SK-N-SH (cell line): ENCODE data around the gene RARG. TPM values are rescaled to one million over a fixed set of nuclear protein-coding genes. Genes with fewer than 3 reads are reported as not detected.

Source experiments
- CTCF ChIA-PET: fragments of 300-600, 350-600 bp; formaldehyde crosslinking; extraction: SDS; loops from one replicate; lab custom pipeline; 2021; lab: Yijun Ruan, JAX
- POLR2A ChIA-PET: fragments of 350-600 bp; sonication (Branson Sonifier 250); formaldehyde crosslinking; extraction: SDS; loops from one replicate; lab custom pipeline; 2020; ENCODE audit warnings: antibody characterized with exemption, inconsistent platforms; lab: Yijun Ruan, JAX
- DNase-seq: peaks from one replicate; pipeline ENCODE4 v3.0.0; 2012
- H2AFZ ChIP-seq: fragments of 200-600 bp; sonication (generic); 2 replicates; pipeline ENCODE4 v1.8.1; 2016; ENCODE audit warnings: antibody characterized with exemption, mild to moderate bottlenecking, low read depth
- H3F3A ChIP-seq: fragments of 200-600 bp; sonication (generic); replicated peaks from 2 replicates; pipeline ENCODE3; 2016; ENCODE audit warnings: antibody characterized with exemption, mild to moderate bottlenecking; ENCODE audit not compliant: insufficient read depth
- H3K27ac ChIP-seq, 2 experiments: fragments of 200-500 bp in 1 of 2; fragments of 200-600 bp in 1 of 2; sonication (Bioruptor generic) in 1 of 2; sonication (generic), shearing (Covaris generic) in 1 of 2; 2 replicates each; pipeline versions ENCODE4 v1.5.1 to v1.6.1; 2014 to 2016; ENCODE audit warnings: low read depth in 2 of 2, inconsistent platforms in 1 of 2, low read length in 1 of 2, mild to moderate bottlenecking in 1 of 2, mixed read lengths in 1 of 2
- H3K27me3 ChIP-seq: fragments of 200-600 bp; sonication (generic), shearing (Covaris generic); 2 replicates; pipeline ENCODE4 v1.6.1; 2016; ENCODE audit warnings: mixed run types; ENCODE audit not compliant: insufficient read depth
- H3K36me3 ChIP-seq, 2 experiments: fragments of 200-500 bp in 1 of 2; fragments of 200-600 bp in 1 of 2; sonication (Bioruptor generic) in 1 of 2; sonication (generic) in 1 of 2; replicated peaks in 1 of 2; 2 replicates each; pipeline versions ENCODE3 to v1.5.1; 2014 to 2016; ENCODE audit warnings: low read length in 1 of 2, mild to moderate bottlenecking in 1 of 2; ENCODE audit not compliant: insufficient read depth in 2 of 2, control insufficient read depth in 1 of 2
- H3K4me1 ChIP-seq, 2 experiments: fragments of 200-500 bp in 1 of 2; fragments of 200-600 bp in 1 of 2; sonication (Bioruptor generic) in 1 of 2; sonication (generic), shearing (Covaris generic) in 1 of 2; 2 replicates each; pipeline versions ENCODE4 v1.5.1 to v1.6.1; 2014 to 2016; ENCODE audit warnings: low read depth in 1 of 2, low read length in 1 of 2, mixed run types in 1 of 2; ENCODE audit not compliant: insufficient read depth in 2 of 2, control insufficient read depth in 1 of 2
- H3K4me2 ChIP-seq: fragments of 200-600 bp; sonication (generic), shearing (Covaris generic); 2 replicates; pipeline ENCODE4 v1.6.1; 2017; ENCODE audit warnings: mixed run types
- H3K4me3 ChIP-seq, 2 experiments: fragments of 200-500 bp in 1 of 2; fragments of 200-600 bp in 1 of 2; sonication (Bioruptor generic) in 1 of 2; sonication (generic), shearing (Covaris generic) in 1 of 2; 2 replicates each; pipeline versions ENCODE4 v1.5.1 to v1.8.1; 2014 to 2016; ENCODE audit warnings: low read depth in 2 of 2, inconsistent platforms in 1 of 2, low read length in 1 of 2, mild to moderate bottlenecking in 1 of 2, mixed read lengths in 1 of 2, moderate library complexity in 1 of 2
- H3K79me2 ChIP-seq: fragments of 200-600 bp; sonication (generic); 2 replicates; pipeline ENCODE4 v1.8.1; 2017; ENCODE audit warnings: mild to moderate bottlenecking; ENCODE audit not compliant: insufficient read depth
- H3K9ac ChIP-seq: fragments of 200-600 bp; sonication (generic); 2 replicates; pipeline ENCODE4 v1.6.1; 2017; ENCODE audit warnings: mixed run types
- H3K9me2 ChIP-seq: fragments of 200-600 bp; sonication (generic); 2 replicates; pipeline ENCODE4 v1.6.1; 2017; ENCODE audit warnings: mixed run types
- H3K9me3 ChIP-seq: fragments of 200-600 bp; sonication (generic); 2 replicates; pipeline ENCODE4 v1.6.1; 2017; ENCODE audit warnings: mixed run types, mild to moderate bottlenecking, moderate library complexity
- H4K20me1 ChIP-seq: fragments of 200-600 bp; sonication (generic); 2 replicates; pipeline ENCODE4 v1.6.1; 2017; ENCODE audit warnings: mild to moderate bottlenecking, mixed run types; ENCODE audit not compliant: insufficient read depth
- CHD2 ChIP-seq: fragments of 150-350 bp; IDR thresholded peaks from 2 replicates; pipeline ENCODE4 v1.6.1; 2018; ENCODE audit warnings: low read length; ENCODE audit not compliant: partially characterized antibody
- FOSL2 ChIP-seq: IDR thresholded peaks from 2 replicates; pipeline ENCODE4 v1.4.0; 2012; ENCODE audit warnings: low read depth, mild to moderate bottlenecking, moderate library complexity, borderline replicate concordance
- FOXM1 ChIP-seq: IDR thresholded peaks from 2 replicates; pipeline ENCODE4 v1.4.0; 2012; ENCODE audit warnings: low read depth, mild to moderate bottlenecking
- GABPA ChIP-seq: IDR thresholded peaks from 2 replicates; pipeline ENCODE4 v1.4.0; 2012; ENCODE audit warnings: low read depth, mild to moderate bottlenecking
- MEF2A ChIP-seq: IDR thresholded peaks from 2 replicates; pipeline ENCODE4 v1.4.0; 2012; ENCODE audit warnings: low read depth, borderline replicate concordance
- MXI1 ChIP-seq: IDR thresholded peaks from 2 replicates; pipeline ENCODE4 v1.6.1; 2012; ENCODE audit warnings: mild to moderate bottlenecking, low read depth, low read length, improper control_type of control experiment
- NRF1 ChIP-seq: IDR thresholded peaks from 2 replicates; pipeline ENCODE4 v1.6.1; 2012; ENCODE audit warnings: low read depth, mild to moderate bottlenecking, low read length
- POLR2AphosphoS5 ChIP-seq: IDR thresholded peaks from 2 replicates; pipeline ENCODE4 v1.6.1; 2012; ENCODE audit warnings: low read depth, low read length
- RCOR1 ChIP-seq: fragments of 150-350 bp; IDR thresholded peaks from 2 replicates; pipeline ENCODE4 v1.6.1; 2017; ENCODE audit warnings: antibody characterized with exemption, low read length
- SIN3A ChIP-seq: IDR thresholded peaks from 2 replicates; pipeline ENCODE4 v1.6.1; 2012; ENCODE audit warnings: low read depth, mild to moderate bottlenecking, low read length, moderate library complexity, borderline replicate concordance
- SMC3 ChIP-seq: IDR thresholded peaks from 2 replicates; pipeline ENCODE4 v1.6.1; 2012; ENCODE audit warnings: low read depth, low read length, improper control_type of control experiment
- TAF1 ChIP-seq: IDR thresholded peaks from 2 replicates; pipeline ENCODE4 v1.6.1; 2012; ENCODE audit warnings: low read depth, mild to moderate bottlenecking, low read length, moderate library complexity, borderline replicate concordance
- TCF12 ChIP-seq: IDR thresholded peaks from 2 replicates; pipeline ENCODE4 v1.4.0; 2012
- TEAD4 ChIP-seq: IDR thresholded peaks from 2 replicates; pipeline ENCODE4 v1.4.0; 2012; ENCODE audit warnings: mild to moderate bottlenecking, borderline replicate concordance; ENCODE audit not compliant: insufficient read depth
- YY1 ChIP-seq: IDR thresholded peaks from 2 replicates; pipeline ENCODE4 v1.4.0; 2012; ENCODE audit warnings: low read depth, mild to moderate bottlenecking
- WGBS: methylation state at CpG from one replicate; pipeline ENCODE4 v1.1.6; 2017; ENCODE audit warnings: low lambda C conversion rate; 5-methylcytosine and 5-hydroxymethylcytosine counted together
- polyA plus RNA-seq, 3 experiments: library from polyadenylated mRNA; depleted of rRNA; stranded (reverse); fragments of >200 nt; gene quantifications; 2 replicates each; pipeline ENCODE4 v1.2.3, GENCODE V29; 2012
- TF ChIP-seq, protein P1 (sequence below): fragments of 200-600 bp; sonication (generic); IDR thresholded peaks from 2 replicates; pipeline ENCODE4 v1.6.1; 2017; ENCODE audit warnings: antibody characterized with exemption, mild to moderate bottlenecking, moderate library complexity
- TF ChIP-seq, protein P2 (sequence below): fragments of 150-350 bp; IDR thresholded peaks from 2 replicates; pipeline ENCODE4 v1.6.1; 2017; ENCODE audit warnings: antibody characterized with exemption, low read length, low read depth, borderline replicate concordance
- TF ChIP-seq, protein P3 (sequence below): IDR thresholded peaks from 2 replicates; pipeline ENCODE4 v1.4.0; 2012; ENCODE audit warnings: low read depth, borderline replicate concordance

The RARG gene
- polyA plus RNA-seq, 1 of the 3 experiments (the other 2 are of a cell fraction) = 36.6 TPM

DNA sequence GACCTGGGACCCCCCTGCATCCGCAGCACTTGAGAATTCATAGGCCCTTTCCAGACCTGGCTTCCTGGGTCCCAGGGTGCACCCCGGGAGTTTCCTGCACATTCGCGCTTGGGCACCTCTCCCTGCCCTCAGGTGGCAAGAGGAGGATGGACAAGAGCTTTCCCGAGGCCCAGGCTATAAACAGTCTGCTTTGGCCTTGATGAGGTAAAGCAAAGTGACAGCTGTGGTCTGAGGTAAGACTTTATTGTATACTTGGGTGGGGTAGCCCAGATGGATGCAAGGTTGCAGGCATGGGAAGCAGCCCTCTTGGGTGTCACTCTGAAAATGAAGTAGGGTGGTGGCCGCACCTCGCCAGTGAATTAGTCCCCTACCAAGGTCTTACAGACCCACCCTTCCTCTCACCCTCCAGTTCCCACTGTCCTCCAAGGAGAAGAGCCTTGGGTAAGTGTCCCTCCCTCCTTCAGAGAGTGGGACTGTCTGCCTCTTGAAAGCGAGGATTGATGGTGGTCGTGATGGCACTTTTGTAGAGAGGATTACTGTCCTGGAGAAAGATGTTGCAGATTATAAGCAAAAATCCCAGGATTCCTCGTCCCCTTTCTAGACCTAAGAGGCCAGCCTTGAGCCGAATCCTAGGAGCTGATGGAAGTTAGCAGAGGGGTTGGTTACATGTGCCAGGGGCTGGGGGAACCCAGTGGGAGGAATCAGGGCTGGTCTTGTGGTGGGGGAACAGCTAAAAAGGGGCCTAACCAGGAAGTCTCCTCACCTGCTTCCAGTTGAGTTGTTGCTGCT, 40.7 kb downstream of the RARG start:
- no peak overlapping the region for H3K4me2 ChIP-seq
- TF ChIP-seq SIN3A = no peak
- no peak for TF ChIP-seq TEAD4
- TF ChIP-seq MEF2A = no peak
- TF ChIP-seq TCF12 = no peak
- no peak for TF ChIP-seq TAF1
- no peak for TF ChIP-seq GABPA
- TF ChIP-seq FOSL2 = no peak
- TF ChIP-seq, protein P1, sequence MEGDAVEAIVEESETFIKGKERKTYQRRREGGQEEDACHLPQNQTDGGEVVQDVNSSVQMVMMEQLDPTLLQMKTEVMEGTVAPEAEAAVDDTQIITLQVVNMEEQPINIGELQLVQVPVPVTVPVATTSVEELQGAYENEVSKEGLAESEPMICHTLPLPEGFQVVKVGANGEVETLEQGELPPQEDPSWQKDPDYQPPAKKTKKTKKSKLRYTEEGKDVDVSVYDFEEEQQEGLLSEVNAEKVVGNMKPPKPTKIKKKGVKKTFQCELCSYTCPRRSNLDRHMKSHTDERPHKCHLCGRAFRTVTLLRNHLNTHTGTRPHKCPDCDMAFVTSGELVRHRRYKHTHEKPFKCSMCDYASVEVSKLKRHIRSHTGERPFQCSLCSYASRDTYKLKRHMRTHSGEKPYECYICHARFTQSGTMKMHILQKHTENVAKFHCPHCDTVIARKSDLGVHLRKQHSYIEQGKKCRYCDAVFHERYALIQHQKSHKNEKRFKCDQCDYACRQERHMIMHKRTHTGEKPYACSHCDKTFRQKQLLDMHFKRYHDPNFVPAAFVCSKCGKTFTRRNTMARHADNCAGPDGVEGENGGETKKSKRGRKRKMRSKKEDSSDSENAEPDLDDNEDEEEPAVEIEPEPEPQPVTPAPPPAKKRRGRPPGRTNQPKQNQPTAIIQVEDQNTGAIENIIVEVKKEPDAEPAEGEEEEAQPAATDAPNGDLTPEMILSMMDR = no peak
- TF ChIP-seq, protein P2, sequence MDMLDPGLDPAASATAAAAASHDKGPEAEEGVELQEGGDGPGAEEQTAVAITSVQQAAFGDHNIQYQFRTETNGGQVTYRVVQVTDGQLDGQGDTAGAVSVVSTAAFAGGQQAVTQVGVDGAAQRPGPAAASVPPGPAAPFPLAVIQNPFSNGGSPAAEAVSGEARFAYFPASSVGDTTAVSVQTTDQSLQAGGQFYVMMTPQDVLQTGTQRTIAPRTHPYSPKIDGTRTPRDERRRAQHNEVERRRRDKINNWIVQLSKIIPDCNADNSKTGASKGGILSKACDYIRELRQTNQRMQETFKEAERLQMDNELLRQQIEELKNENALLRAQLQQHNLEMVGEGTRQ = no peak
- no peak for TF ChIP-seq RCOR1
- no peak for TF ChIP-seq NRF1
- TF ChIP-seq, protein P3, sequence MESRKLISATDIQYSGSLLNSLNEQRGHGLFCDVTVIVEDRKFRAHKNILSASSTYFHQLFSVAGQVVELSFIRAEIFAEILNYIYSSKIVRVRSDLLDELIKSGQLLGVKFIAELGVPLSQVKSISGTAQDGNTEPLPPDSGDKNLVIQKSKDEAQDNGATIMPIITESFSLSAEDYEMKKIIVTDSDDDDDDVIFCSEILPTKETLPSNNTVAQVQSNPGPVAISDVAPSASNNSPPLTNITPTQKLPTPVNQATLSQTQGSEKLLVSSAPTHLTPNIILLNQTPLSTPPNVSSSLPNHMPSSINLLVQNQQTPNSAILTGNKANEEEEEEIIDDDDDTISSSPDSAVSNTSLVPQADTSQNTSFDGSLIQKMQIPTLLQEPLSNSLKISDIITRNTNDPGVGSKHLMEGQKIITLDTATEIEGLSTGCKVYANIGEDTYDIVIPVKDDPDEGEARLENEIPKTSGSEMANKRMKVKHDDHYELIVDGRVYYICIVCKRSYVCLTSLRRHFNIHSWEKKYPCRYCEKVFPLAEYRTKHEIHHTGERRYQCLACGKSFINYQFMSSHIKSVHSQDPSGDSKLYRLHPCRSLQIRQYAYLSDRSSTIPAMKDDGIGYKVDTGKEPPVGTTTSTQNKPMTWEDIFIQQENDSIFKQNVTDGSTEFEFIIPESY = no peak
- TF ChIP-seq SMC3 = no peak
- TF ChIP-seq POLR2AphosphoS5 = no peak; the same call in none of the 2 replicates
- TF ChIP-seq MXI1 = no peak
- no peak for TF ChIP-seq FOXM1
- TF ChIP-seq CHD2 = no peak
- TF ChIP-seq YY1 = no peak
- TF ChIP-seq, all 33 proteins: peak for 0
- Histone ChIP-seq H3K4me1 (peaks cover 0 to 5% of the 10 kb centered on the region in 2 experiments; a peak in 1 of 4 replicates), H3K9me2 (no peaks in the 10 kb centered on the region), H3K9me3 (no peaks in the 10 kb centered on the region), H3K27me3 (no peaks in the 10 kb centered on the region), H3K79me2 (no peaks in the 10 kb centered on the region), H3F3A (peaks cover 13% of the 10 kb centered on the region), H4K20me1 (no peaks in the 10 kb centered on the region), H2AFZ (no peak overlapping the region), H3K27ac (no peak overlapping the region), H3K36me3 (peaks cover 22 to 27% of the 10 kb centered on the region in 2 experiments), H3K9ac (no peak overlapping the region), H3K4me3 (no peak overlapping the region)
- 98% methylated on average over 11 of the region's 11 CpGs for WGBS
- ChIA-PET CTCF (interaction anchor here (1.0 to 23.1 kb wide), 8 partner anchors 10 to 126 kb away, joined by 3 to 272 read pairs (median 16); partner anchors contain the start of genes CSAD, ESPL1, IGFBP6 and ZNF740), POLR2A (interaction anchor here (1.0 to 1.2 kb wide), 2 partner anchors 10 to 32 kb away, joined by 4 read pairs; partner anchors contain the start of genes CSAD and ZNF740)
- no peak for DNase-seq
